ENCODE measurements around the gene IQSEC1.

IQSEC1 gene

DNA sequence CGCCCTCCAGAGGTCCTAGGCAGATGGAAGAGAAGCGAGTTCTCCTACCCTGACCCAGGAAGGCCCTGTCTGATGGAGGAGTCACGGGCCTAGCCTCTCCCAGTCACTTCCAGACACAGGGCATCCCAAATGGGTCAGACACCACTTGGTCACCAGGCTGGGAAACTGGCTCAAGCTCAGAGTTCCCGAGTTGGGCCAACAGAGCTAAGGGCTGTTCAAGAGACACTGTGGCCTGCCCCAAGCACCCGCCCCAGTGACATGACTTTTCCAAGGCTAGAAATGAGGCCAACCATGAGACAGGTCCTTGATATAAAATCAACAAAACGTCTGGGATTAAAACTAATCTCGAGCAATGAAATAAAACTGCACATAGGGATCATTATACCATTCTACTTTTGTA lies 113.8 kb downstream of the IQSEC1 start:
- no peak overlapping the region for H3K4me3 ChIP-seq (ENCODE audit: low read depth, low read length)
- TF ChIP-seq, protein P1, sequence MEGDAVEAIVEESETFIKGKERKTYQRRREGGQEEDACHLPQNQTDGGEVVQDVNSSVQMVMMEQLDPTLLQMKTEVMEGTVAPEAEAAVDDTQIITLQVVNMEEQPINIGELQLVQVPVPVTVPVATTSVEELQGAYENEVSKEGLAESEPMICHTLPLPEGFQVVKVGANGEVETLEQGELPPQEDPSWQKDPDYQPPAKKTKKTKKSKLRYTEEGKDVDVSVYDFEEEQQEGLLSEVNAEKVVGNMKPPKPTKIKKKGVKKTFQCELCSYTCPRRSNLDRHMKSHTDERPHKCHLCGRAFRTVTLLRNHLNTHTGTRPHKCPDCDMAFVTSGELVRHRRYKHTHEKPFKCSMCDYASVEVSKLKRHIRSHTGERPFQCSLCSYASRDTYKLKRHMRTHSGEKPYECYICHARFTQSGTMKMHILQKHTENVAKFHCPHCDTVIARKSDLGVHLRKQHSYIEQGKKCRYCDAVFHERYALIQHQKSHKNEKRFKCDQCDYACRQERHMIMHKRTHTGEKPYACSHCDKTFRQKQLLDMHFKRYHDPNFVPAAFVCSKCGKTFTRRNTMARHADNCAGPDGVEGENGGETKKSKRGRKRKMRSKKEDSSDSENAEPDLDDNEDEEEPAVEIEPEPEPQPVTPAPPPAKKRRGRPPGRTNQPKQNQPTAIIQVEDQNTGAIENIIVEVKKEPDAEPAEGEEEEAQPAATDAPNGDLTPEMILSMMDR (IDR thresholded peaks at IDR 0.05; ENCODE audit: insufficient read depth, low read depth, low read length, missing control alignments) = no peak

DNA sequence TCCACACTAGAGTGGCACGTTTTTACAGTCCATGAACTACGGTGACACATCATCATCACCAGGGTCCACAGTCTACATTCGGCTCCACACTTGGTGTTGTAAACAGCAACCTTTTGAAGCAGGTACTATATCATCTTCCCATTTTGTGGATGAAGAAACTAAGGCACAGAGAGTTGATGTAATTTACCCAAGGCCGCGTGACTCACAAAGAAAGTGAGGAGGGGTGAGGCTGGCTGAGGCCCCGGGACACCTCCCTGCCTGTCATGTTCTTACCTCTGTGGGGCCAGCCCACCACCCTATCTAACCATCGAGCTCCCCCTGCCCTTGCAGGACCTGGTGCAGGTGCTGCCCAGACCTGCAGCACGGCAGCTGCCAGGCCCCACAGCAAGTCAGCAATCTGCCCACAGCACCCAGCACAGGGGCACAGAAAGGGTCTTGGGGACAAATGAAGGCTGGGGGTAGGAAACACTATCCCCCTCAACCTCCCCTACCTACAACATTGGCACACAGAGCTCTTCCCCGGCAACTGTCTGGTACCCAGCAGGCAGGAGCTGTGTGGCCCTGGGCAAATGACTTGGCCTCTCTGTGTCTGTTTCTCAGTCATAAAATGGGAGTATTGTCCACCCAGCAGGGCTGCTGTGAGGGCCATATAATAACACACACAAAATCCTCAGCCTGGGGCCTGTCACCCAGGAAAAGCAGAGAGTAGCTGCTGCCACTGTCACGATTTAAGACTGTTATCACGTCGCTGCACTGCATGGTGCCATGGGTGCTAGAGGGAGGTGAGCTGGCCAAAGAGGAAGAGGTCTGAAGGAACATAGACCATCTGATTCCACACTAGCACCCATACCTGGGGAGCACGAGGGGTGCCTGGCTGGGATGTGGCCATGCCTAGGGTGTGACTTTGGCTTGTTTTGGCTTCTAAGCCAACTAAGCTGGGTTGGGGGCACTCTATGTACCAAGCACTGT lies 115.1 kb downstream of the IQSEC1 start:
- TF ChIP-seq, protein P1 (IDR thresholded peaks at IDR 0.05; ENCODE audit: insufficient read depth, low read depth, low read length, missing control alignments) = no peak
- DNase-seq (ENCODE audit: low read depth) = no peak
- H3K4me3 ChIP-seq (ENCODE audit: low read depth, low read length) = no peak overlapping the region

More for the DNA sequence above, 113.8 kb downstream of the IQSEC1 start:
- DNase-seq (ENCODE audit: low read depth) = no peak

DNA sequence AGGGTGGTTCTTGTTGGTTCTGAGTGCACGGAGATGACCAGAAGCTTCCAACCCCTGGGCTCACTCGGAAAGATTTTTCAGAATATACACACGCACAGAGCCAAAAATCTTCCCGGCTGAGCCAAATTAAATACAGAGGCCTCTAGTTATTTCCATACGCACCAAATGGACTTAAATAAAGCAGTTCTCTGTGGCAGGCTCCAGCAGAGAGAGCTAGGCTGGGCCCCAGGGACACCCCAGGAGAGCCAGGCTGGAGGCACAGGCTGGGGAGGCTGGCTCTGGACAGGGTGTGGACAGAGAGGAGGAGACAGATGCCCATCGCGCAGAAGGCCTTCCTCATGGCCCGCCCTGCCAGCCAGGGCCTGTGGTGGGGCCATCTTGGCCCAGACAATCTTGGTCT lies 115.9 kb downstream of the IQSEC1 start:
- TF ChIP-seq, protein P1 (IDR thresholded peaks at IDR 0.05; ENCODE audit: insufficient read depth, low read depth, low read length, missing control alignments) = no peak
- no peak for DNase-seq (ENCODE audit: low read depth)
- H3K4me3 ChIP-seq (ENCODE audit: low read depth, low read length) = no peak overlapping the region

DNA sequence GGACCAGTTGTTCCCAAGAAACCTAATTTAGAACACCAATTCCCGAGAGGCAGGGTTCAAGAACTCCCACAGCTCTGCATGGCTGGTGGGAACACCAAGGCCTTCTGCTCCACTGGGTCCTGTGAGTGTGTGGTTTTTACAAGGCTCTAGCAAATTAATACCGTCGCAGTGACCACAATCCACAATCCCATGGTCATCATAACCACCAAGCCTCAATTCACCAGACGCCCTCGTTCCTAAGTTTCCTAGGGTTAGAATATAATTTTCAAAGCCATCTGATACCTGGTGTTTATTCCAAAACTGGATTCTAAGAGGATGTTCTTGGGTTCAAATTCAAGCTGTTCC lies 116.9 kb downstream of the IQSEC1 start:
- TF ChIP-seq, protein P1 (IDR thresholded peaks at IDR 0.05; ENCODE audit: insufficient read depth, low read depth, low read length, missing control alignments) = no peak
- no peak overlapping the region for H3K4me3 ChIP-seq (ENCODE audit: low read depth, low read length)
- no peak for DNase-seq (ENCODE audit: low read depth)

DNA sequence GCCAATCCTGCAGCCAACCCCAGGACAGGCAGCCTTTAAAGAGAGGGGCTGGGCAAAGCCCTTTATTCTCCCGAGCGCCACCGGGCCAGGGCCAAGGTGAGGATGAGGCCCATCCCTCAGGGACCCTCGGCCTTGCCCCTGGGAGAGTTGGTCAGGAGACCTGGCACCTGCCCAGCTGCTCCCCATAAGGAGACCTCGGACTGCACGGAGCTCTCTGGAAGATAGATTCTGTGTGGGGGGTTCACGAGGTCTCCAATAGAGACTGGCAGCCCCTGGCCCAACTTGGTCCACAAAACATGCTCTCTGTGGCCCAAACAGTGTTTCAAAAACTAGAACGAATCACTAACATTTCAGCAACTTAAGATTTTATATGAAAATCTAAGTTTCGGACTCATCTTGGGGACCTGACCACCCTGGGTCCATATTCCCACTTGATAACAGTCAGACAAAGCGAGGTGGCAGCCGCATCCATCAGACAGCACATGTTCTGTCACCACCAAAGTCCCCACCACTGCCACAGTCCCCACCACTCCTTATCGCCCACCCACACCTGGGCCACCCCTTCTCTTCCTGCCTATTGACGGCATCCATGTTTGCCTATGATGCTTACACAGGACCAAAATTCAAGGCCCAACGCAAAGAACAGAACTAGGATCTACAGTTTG lies 117.4 kb downstream of the IQSEC1 start:
- no peak for DNase-seq (ENCODE audit: low read depth)
- TF ChIP-seq, protein P1 (IDR thresholded peaks at IDR 0.05; ENCODE audit: insufficient read depth, low read depth, low read length, missing control alignments) = no peak
- H3K4me3 ChIP-seq (ENCODE audit: low read depth, low read length) = no peak overlapping the region

DNA sequence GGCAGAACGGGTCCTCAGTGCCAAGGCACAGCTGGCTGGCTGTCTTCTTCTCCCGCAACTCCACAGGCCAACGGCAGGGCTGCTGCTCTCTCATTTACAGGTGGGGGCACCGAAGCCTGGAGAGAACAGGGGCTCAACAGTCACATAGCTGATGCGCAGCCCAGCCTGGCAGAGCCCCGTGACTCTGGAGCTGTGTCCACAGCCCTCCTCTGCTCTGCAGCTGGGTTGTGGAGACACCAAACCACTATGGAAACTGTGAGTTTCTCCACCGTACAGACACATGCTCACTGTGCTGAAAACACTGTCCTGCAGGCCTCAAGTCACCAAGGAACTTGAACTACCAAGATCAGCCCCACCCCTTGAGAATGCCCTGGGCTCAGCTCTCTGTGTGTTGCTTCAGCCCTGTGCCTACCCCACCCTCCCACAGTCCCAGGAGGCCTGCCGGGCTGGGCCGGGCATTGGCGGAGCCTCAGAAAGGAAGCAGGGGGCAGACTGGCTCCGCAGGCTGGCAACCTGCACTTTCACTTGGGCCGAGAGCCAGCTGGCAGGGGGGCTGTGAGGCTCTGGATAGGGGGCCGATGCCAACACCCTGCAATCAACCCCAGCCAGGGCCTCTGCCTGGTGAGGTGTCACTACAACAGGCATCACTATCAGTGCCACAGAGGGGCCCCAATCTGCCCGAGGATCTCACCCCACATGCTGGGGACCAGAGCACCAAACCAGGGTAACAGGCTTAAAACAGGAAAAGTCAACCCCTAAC lies 118.2 kb downstream of the IQSEC1 start:
- H3K4me3 ChIP-seq (ENCODE audit: low read depth, low read length) = no peak overlapping the region
- TF ChIP-seq, protein P1 (IDR thresholded peaks at IDR 0.05; ENCODE audit: insufficient read depth, low read depth, low read length, missing control alignments) = no peak
- DNase-seq (ENCODE audit: low read depth) = peak; percentile 26

All from GM12865 (cell line).